ENCODE data around the gene ABCB11.

Gene ABCB11

GRCh38 chr2:169027234-169027633 is 3.9 kb downstream of the ABCB11 start:
- TF ChIP-seq POLR2A (IDR thresholded peaks at IDR 0.05; ENCODE audit: low read length) = no peak
- TF ChIP-seq GATA1 (IDR thresholded peaks at IDR 0.05; ENCODE audit: low read depth, low read length) = no peak
- DNase-seq = peak; percentile 27 to 79

DNA sequence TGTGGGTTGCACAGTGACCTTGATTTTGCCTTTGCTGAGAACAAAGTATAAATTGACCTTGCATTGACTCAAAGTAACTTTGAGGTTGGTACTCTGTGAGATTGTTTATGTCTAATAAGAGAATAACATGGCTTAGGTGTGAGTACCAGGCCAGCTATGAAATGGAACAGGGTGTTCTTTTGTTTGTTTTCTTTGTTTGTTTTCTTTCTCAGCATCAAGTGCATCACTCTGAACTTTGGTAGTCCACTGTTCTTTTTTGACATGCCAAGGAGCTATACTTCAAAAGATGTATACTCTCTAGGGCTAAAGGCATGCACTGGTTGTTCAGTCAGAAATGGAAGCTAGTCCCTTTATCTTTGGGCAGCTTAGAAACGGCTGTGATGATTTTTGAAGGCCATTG is 5.1 kb downstream of the ABCB11 start:
- TF ChIP-seq POLR2A (IDR thresholded peaks at IDR 0.05; ENCODE audit: low read length) (no peak), GATA1 (IDR thresholded peaks at IDR 0.05; ENCODE audit: low read depth, low read length) (no peak)
- DNase-seq = no peak

DNA sequence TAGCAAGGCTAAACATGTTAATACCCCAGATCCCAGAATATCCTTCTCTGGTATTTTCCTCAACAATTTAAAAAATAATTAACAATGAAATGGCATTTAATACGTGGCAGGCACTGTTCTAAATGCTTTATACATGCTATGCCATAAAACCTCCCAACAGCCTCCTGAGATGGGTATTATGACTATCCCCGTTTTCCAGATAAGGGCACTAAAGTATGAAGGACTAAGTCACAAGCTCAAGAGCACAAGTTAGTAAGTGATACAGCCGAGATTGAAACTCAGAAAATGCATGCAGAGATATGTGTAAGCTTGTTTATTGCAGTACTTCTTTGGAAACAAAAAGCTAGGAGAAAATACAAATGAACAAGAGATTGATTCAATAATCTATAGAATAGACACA is 8.0 kb downstream of the ABCB11 start:
- no peak for DNase-seq
- TF ChIP-seq GATA1 (IDR thresholded peaks at IDR 0.05; ENCODE audit: low read depth, low read length) = no peak
- no peak for TF ChIP-seq POLR2A (IDR thresholded peaks at IDR 0.05; ENCODE audit: low read length)

- DNase-seq = no peak
- no peak for TF ChIP-seq GATA1 (IDR thresholded peaks at IDR 0.05; ENCODE audit: low read depth, low read length)
Measured at GRCh38 chr2:169018390-169018789, 12.7 kb downstream of the ABCB11 start.

DNA sequence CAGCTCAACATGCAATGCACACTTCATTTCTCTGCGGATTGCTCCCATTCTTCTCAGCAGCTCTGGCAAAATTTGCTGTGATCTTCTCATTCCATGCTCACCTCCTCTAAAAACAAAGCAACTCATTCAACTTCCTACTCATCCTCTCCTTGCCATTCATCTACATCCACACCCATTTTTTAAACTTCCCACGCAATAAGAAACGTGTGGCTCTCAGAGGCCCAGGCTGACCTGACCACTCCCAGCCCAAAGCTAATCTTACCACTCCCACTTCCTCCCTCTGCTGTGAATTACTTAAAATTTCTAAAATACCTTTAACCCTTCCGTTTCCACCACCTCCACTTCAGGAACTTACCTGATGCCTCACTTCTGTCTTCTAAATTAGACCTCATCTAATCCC is 15.2 kb downstream of the ABCB11 start:
- no peak for DNase-seq
- TF ChIP-seq GATA1 (IDR thresholded peaks at IDR 0.05; ENCODE audit: low read depth, low read length) (no peak), POLR2A (IDR thresholded peaks at IDR 0.05; ENCODE audit: low read length) (no peak)

GRCh38 chr2:169014780-169015179 is 16.3 kb downstream of the ABCB11 start:
- DNase-seq = no peak
- no peak for TF ChIP-seq GATA1 (IDR thresholded peaks at IDR 0.05; ENCODE audit: low read depth, low read length)
- no peak for TF ChIP-seq POLR2A (IDR thresholded peaks at IDR 0.05; ENCODE audit: low read length)

DNA sequence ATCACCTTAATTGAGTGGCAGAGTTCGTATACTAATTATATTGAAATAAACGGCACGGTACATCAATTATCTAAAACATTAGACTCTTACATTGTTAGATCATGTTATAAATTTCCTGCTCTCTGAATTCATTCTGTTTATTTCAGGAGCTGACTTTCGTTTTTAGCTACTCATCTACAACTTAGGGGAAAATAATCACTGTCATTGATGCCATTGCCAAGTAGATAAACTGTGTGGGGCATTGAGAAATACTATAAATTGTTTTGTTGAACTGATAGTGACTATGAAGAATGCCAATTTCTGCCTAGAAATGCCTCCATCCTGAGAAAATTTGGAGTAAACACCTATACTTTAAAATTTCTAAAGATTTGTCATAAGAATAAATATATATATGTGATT is 17.5 kb downstream of the ABCB11 start:
- DNase-seq = no peak
- no peak for TF ChIP-seq GATA1 (IDR thresholded peaks at IDR 0.05; ENCODE audit: low read depth, low read length)
- TF ChIP-seq POLR2A (IDR thresholded peaks at IDR 0.05; ENCODE audit: low read length) = no peak

DNA sequence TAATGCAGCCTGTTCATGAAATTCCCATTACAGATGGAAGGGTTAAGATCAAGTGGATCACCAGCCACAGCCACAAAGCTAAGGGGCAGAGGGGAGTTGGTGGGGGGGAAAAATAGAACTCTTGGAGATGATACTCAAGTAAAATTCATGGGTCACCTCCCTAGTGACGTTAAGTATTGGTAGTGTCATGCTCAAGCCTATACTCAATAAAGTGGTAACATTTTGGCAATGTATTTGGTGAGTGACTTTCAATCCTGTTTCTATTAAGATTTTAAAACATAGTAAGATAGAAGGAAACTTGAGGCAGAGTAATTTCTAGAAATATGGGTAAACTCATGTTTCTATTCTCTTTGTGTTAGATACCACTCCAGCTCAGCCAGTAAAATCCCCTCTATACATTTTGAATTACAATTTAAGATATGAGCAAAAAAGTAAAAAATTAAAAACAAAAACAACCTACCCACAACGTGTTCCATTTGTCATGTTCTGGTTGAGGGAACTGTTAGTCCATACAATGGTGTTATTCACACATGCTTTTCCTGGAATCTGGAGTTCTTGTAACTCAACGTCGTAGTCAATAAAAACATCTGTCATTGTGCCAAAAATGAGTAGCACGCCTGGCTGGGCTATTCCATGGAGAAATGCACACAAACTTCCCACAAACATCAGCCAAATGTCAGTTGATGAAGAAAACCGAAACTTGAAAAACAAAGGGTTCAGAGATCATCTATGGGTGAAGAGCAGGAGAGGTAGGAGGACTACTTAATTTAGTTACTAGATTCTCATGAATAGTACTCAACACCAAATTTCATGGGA is 18.1 kb downstream of the ABCB11 start:
- DNase-seq = peak in 1 of 2 experiments; percentile 32
- TF ChIP-seq POLR2A (IDR thresholded peaks at IDR 0.05; ENCODE audit: low read length) (peak; percentile 17), GATA1 (IDR thresholded peaks at IDR 0.05; ENCODE audit: low read depth, low read length) (no peak)

- DNase-seq = peak; percentile 89 to 97
- peak; percentile 43 for TF ChIP-seq GATA1 (IDR thresholded peaks at IDR 0.05; ENCODE audit: low read depth, low read length)
Measured at GRCh38 chr2:169012191-169012792, 18.8 kb downstream of the ABCB11 start.

DNA sequence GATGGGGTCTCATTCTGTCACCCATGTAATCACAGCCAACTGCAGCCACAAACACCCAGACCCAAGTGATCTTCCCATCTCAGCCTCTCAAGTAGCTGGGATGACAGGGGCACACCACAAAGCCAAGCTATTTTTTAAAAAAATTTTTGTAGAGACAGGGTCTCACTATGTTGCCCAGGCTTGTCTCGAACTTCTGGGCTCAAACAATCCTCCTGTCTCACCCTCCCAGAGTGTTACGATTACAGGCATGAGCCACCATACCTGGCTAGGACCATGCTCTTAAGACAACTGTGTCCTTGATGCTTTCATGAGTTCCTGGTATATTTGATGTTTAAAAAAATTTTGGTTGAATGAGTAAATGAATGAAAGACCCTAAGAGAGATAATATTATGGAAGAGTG is 19.4 kb downstream of the ABCB11 start:
- TF ChIP-seq GATA1 (IDR thresholded peaks at IDR 0.05; ENCODE audit: low read depth, low read length) = no peak
- no peak for TF ChIP-seq POLR2A (IDR thresholded peaks at IDR 0.05; ENCODE audit: low read length)
- DNase-seq = no peak

DNA sequence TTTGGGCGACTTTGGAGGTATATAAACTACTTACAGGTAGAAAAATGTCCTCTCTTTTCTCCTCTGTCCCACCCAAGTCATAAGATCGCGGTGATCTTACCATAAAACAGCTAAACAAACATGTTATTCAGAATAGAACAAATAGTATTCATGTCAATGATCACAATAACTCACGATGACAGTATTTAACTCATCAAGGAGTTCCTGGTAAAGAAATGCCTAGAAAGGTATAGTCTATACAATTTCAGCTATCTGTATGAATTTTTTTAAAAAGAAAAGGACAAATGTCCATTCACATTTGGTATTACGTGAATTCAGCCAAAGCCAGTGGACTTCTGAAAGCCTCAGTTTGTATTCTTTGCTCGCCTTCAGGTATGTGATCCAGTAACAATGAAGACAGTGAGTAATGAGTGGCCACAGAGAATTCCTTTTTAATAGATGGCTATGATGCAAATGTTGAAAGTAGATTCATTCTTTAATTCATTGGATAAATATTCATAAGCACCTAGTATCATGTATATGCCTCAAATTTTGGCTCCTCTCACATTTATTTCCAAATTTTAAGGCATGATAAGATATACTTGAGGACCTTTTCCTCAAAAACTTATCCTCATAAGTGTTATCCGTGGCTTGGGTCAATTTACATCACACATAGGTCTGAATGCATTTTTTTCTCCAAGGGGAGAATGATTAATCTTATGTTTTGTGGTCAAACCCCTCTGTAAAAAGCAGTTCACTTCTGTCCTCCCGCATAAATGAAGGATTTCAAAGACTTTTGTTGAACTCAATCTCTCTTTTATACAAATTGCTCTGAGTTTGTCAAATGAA is 20.3 kb downstream of the ABCB11 start:
- peak in 1 of 2 experiments; percentile 12 for DNase-seq
- TF ChIP-seq POLR2A (IDR thresholded peaks at IDR 0.05; ENCODE audit: low read length) (no peak), GATA1 (IDR thresholded peaks at IDR 0.05; ENCODE audit: low read depth, low read length) (no peak)

- DNase-seq = peak; percentile 14 to 59
- no peak for TF ChIP-seq POLR2A (IDR thresholded peaks at IDR 0.05; ENCODE audit: low read length)
- no peak for TF ChIP-seq GATA1 (IDR thresholded peaks at IDR 0.05; ENCODE audit: low read depth, low read length)
Measured at GRCh38 chr2:169009865-169010579, 21.1 kb downstream of the ABCB11 start.

GRCh38 chr2:169007941-169008340 is 23.2 kb downstream of the ABCB11 start:
- TF ChIP-seq GATA1 (IDR thresholded peaks at IDR 0.05; ENCODE audit: low read depth, low read length) = no peak
- no peak for TF ChIP-seq POLR2A (IDR thresholded peaks at IDR 0.05; ENCODE audit: low read length)
- no peak for DNase-seq

- DNase-seq = no peak
- TF ChIP-seq GATA1 (IDR thresholded peaks at IDR 0.05; ENCODE audit: low read depth, low read length) (no peak), POLR2A (IDR thresholded peaks at IDR 0.05; ENCODE audit: low read length) (no peak)
Measured at GRCh38 chr2:169007356-169007755, 23.8 kb downstream of the ABCB11 start.

All from erythroblast (primary cell).